GM12878 (cell line): Measurements from ENCODE around the gene ELOVL5. TPM values are rescaled to one million over a fixed set of nuclear protein-coding genes. Genes with fewer than 3 reads are reported as not detected.

Experiments
- ATAC-seq: fragments of 200-7000 bp; cut with Tn5 transposase; 3 replicates; pipeline ENCODE4 v1.9.1; 2020; ENCODE audit warnings: mild to moderate bottlenecking, moderate library complexity
- BruUV-seq: library from RNA; stranded (reverse); fragments of 400-500 nt; replicated peaks from 2 replicates; lab custom pipeline; 2021; lab: Mats Ljungman, UMichigan
- CTCF ChIA-PET: fragments of 300-600 bp; sonication (Branson Sonifier 250); formaldehyde crosslinking; extraction: SDS; loops from one replicate; lab custom pipeline; 2021; ENCODE audit warnings: inconsistent platforms; lab: Yijun Ruan, JAX
- POLR2A ChIA-PET: fragments of 350-600 bp; formaldehyde crosslinking; extraction: SDS; loops from one replicate; lab custom pipeline; 2021; ENCODE audit warnings: inconsistent platforms; lab: Charles Lee
- RAD21 ChIA-PET: fragments of 300-600 bp; sonication (Branson Sonifier 250); formaldehyde crosslinking; loops from one replicate; lab custom pipeline; 2023; ENCODE audit warnings: antibody characterized with exemption; ENCODE audit not compliant: unreplicated experiment; lab: Charles Lee
- SMC1A ChIA-PET: fragments of 300-600 bp; sonication (Branson Sonifier 250); formaldehyde crosslinking; loops from one replicate; lab custom pipeline; 2023; ENCODE audit not compliant: unreplicated experiment, uncharacterized antibody; lab: Charles Lee
- DNase-seq: peaks from one replicate; pipeline ENCODE4 v3.0.0-alpha.2; 2011; ENCODE audit warnings: low read depth, low spot score
- FAIRE-seq: peaks from 3 replicates; lab custom pipeline; 2011; peaks lifted over from hg19 to GRCh38; lab: Jason Lieb, UNC
- H2AFZ ChIP-seq: 2 replicates; pipeline ENCODE4 v1.6.0; 2011; ENCODE audit warnings: low read depth, low read length, control low read depth; ENCODE audit not compliant: control insufficient read depth
- H3K27ac ChIP-seq: 2 replicates; pipeline ENCODE4 v1.5.1; 2011; ENCODE audit warnings: control low read depth; ENCODE audit not compliant: control insufficient read depth, insufficient read depth
- H3K27me3 ChIP-seq, 2 experiments: replicated peaks in 1 of 2; 2 replicates each; pipeline versions ENCODE4 v1.6.0 to v1.6.1; 2011; ENCODE audit warnings: low read length in 1 of 2; ENCODE audit not compliant: control insufficient read depth in 2 of 2, insufficient read depth in 2 of 2
- H3K36me3 ChIP-seq, 2 experiments: 2 replicates each; pipeline ENCODE4 v1.5.1; 2011; ENCODE audit warnings: low read length in 1 of 2; ENCODE audit not compliant: control insufficient read depth in 2 of 2, insufficient read depth in 2 of 2
- H3K4me1 ChIP-seq: 2 replicates; pipeline ENCODE4 v1.6.1; 2011; ENCODE audit warnings: mild to moderate bottlenecking, low read length, moderate library complexity, mixed read lengths; ENCODE audit not compliant: control insufficient read depth, insufficient read depth
- H3K4me2 ChIP-seq: 2 replicates; pipeline ENCODE4 v1.6.0; 2011; ENCODE audit warnings: control low read depth; ENCODE audit not compliant: control insufficient read depth, insufficient read depth
- H3K4me3 ChIP-seq: fragments of 200-600 bp; sonication (generic); 2 replicates; pipeline ENCODE4 v1.5.1; 2016
- H3K79me2 ChIP-seq: 2 replicates; pipeline ENCODE4 v1.6.0; 2011; ENCODE audit warnings: low read length; ENCODE audit not compliant: control insufficient read depth, insufficient read depth
- H3K9ac ChIP-seq: 2 replicates; pipeline ENCODE4 v1.8.0; 2011; ENCODE audit warnings: low read length, control low read depth, mixed read lengths; ENCODE audit not compliant: control insufficient read depth, insufficient read depth
- H3K9me3 ChIP-seq: replicated peaks from 3 replicates; pipeline ENCODE4 v1.5.1; 2011; ENCODE audit warnings: mild to moderate bottlenecking, low read length; ENCODE audit not compliant: control insufficient read depth, insufficient read depth
- H4K20me1 ChIP-seq: 2 replicates; pipeline ENCODE4 v1.6.0; 2011; ENCODE audit not compliant: control insufficient read depth, insufficient read depth
- IRF5 ChIP-seq: fragments of 450-650 bp; IDR thresholded peaks from 2 replicates; pipeline ENCODE4 v1.6.1; 2017; ENCODE audit warnings: borderline replicate concordance
- JUNB ChIP-seq: IDR thresholded peaks from 2 replicates; pipeline ENCODE4 v1.6.1; 2016; ENCODE audit warnings: antibody characterized with exemption, mild to moderate bottlenecking
- POLR2AphosphoS2 ChIP-seq: IDR thresholded peaks from 2 replicates; pipeline ENCODE4 v1.6.1; 2011; ENCODE audit warnings: low read depth, mild to moderate bottlenecking, low read length, improper control_type of control experiment, moderate library complexity
- RELB ChIP-seq: fragments of 450-650 bp; IDR thresholded peaks from 2 replicates; pipeline ENCODE4 v1.6.1; 2017; ENCODE audit warnings: low read depth, mild to moderate bottlenecking, moderate library complexity
- REST ChIP-seq: IDR thresholded peaks from 2 replicates; pipeline ENCODE4 v1.6.1; 2012; ENCODE audit warnings: mild to moderate bottlenecking, low read depth, low read length
- ZBTB4 ChIP-seq: fragments of 450-650 bp; formaldehyde crosslinking; IDR thresholded peaks from 2 replicates; pipeline ENCODE4 v1.4.0; 2022; ENCODE audit warnings: mild to moderate bottlenecking, moderate library complexity
- ZNF24 ChIP-seq: fragments of 450-650 bp; IDR thresholded peaks from 2 replicates; pipeline ENCODE4 v1.6.1; 2017; ENCODE audit warnings: antibody characterized with exemption, mild to moderate bottlenecking
- ZNF622 ChIP-seq: fragments of 450-650 bp; IDR thresholded peaks from 2 replicates; pipeline ENCODE4 v1.6.1; 2017; ENCODE audit warnings: mild to moderate bottlenecking, inconsistent platforms
- WGBS: methylation state at CpG from one replicate; pipeline ENCODE4 v1.1.6; 2016; ENCODE audit warnings: low lambda C conversion rate; ENCODE audit not compliant: insufficient replicate concordance, insufficient coverage; ENCODE audit errors: missing lambda C conversion rate; 5-methylcytosine and 5-hydroxymethylcytosine counted together
- in situ Hi-C: fragments of 300-500 bp; cut with MboI; formaldehyde crosslinking; loops from 9 replicates; pipeline ENCODE4 v1.14.3; 2018; ENCODE audit warnings: mixed read lengths
- intact Hi-C: fragments of 100-400 bp; cut with micrococcal nuclease; formaldehyde crosslinking; loops from one replicate; pipeline ENCODE4 v1.14.2; 2022; ENCODE audit not compliant: unreplicated experiment
- polyA plus RNA-seq, 11 experiments: library from polyadenylated mRNA; depleted of rRNA in 4 of 11; unstranded in 6 of 11; stranded (reverse) in 5 of 11; fragments of >200 nt; fragmentation: Nextera tagmentation in 4 of 11; fragmentation: Illumina TruSeq in 1 of 11; extraction: Ambion mirVana in 4 of 11; extraction: Trizol in 1 of 11; gene quantifications; 1 replicate in 1 of 11; 2 replicates in 10 of 11; pipeline versions ENCODE4 v1.2.1 to v1.2.3, GENCODE V29; 2011 to 2016; ENCODE audit warnings: inconsistent platforms in 2 of 11, missing spikeins in 2 of 11, low read depth in 1 of 11
- total RNA-seq, 4 experiments: library from RNA; depleted of rRNA in 3 of 4; stranded (reverse); fragments of >200 nt in 3 of 4; fragmentation: Illumina TruSeq in 1 of 4; extraction: Trizol in 1 of 4; gene quantifications; 2 replicates each; pipeline versions ENCODE4 v1.2.1 to v1.2.3, GENCODE V29; 2013 to 2021

The ELOVL5 gene
- total and polyA plus RNA-seq, 10 of the 15 experiments (the other 5 are each of a cell fraction or from before 2014, with no cell fraction given), result 156 to 241 (median 196) TPM

GRCh38 chr6:53390010-53390409 is 41.3 kb upstream of the ELOVL5 start:
- Histone ChIP-seq H3K36me3 (no peaks in the 10 kb centered on the region), H3K9ac (no peak overlapping the region), H3K4me3 (no peak overlapping the region), H3K27ac (no peak overlapping the region)
- DNase-seq, result no peak
- CTCF ChIA-PET, result no interaction called here
- in situ Hi-C loops, result no loop called here
- FAIRE-seq, result no peak
- TF ChIP-seq ZNF24 (no peak), JUNB (no peak), ZNF622 (no peak), ZBTB4 (CRISPR knock-in tag) (no peak), RELB (no peak), POLR2AphosphoS2 (no peak), REST (no peak), IRF5 (no peak)
- TF ChIP-seq, all 136 proteins: peak for 0
- no peaks in the 10 kb centered on the region for H3K9me3 ChIP-seq
- H3K79me2 ChIP-seq, result no peaks in the 10 kb centered on the region
- no peaks in the 10 kb centered on the region for H3K4me1 ChIP-seq
- ChIA-PET RAD21 (no interaction called here), SMC1A (no interaction called here), POLR2A (no interaction called here)
- 93% methylated on average over 3 of the region's 3 CpGs for WGBS
- intact Hi-C loops, result no loop called here
- no peak overlapping the region for H3K4me2 ChIP-seq
- ATAC-seq, result no peak
- H3K27me3 ChIP-seq, result no peaks in the 10 kb centered on the region
- no peaks in the 10 kb centered on the region for H4K20me1 ChIP-seq
- no TSS peak for BruUV-seq
- no peak overlapping the region for H2AFZ ChIP-seq
